C4-2B (cell line): ENCODE results near the gene LIX1.

Source experiments
- ZFX ChIP-seq: fragments of 450-650 bp; IDR thresholded peaks from 2 replicates; pipeline ENCODE4 v1.6.1; 2017
- TF ChIP-seq, protein P1 (sequence below): fragments of 450-650 bp; conservative IDR thresholded peaks from 2 replicates; pipeline ENCODE4 v1.5.1; 2017; ENCODE audit warnings: mild to moderate bottlenecking

DNA sequence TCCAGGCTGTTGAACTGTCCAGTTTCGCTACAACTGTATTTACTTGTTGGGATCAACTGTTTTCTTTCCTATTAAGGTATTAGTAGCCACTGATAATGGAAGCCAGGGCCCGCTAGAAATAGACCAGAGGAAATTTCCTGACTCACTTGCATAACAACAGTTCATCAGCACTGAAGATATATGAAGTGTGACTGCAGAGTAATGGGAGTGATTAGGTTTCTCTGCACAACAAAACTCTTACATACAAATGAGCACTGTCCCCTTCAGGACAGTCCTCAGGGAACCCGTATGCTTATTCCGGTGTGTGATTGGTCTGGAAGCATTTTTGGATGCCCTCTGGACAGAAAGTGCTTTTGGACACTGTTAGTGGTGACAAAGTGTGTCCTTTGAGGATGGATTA, 55.3 kb downstream of the LIX1 start:
- TF ChIP-seq, protein P1, sequence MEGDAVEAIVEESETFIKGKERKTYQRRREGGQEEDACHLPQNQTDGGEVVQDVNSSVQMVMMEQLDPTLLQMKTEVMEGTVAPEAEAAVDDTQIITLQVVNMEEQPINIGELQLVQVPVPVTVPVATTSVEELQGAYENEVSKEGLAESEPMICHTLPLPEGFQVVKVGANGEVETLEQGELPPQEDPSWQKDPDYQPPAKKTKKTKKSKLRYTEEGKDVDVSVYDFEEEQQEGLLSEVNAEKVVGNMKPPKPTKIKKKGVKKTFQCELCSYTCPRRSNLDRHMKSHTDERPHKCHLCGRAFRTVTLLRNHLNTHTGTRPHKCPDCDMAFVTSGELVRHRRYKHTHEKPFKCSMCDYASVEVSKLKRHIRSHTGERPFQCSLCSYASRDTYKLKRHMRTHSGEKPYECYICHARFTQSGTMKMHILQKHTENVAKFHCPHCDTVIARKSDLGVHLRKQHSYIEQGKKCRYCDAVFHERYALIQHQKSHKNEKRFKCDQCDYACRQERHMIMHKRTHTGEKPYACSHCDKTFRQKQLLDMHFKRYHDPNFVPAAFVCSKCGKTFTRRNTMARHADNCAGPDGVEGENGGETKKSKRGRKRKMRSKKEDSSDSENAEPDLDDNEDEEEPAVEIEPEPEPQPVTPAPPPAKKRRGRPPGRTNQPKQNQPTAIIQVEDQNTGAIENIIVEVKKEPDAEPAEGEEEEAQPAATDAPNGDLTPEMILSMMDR = no peak
- TF ChIP-seq ZFX = no peak
